ENCODE data around the gene PTTG1. TPM values are rescaled to one million over a fixed set of nuclear protein-coding genes. Genes with fewer than 3 reads are reported as not detected.

The PTTG1 gene
- total RNA-seq, 1 experiment from 2014 or later = 183 TPM

DNA sequence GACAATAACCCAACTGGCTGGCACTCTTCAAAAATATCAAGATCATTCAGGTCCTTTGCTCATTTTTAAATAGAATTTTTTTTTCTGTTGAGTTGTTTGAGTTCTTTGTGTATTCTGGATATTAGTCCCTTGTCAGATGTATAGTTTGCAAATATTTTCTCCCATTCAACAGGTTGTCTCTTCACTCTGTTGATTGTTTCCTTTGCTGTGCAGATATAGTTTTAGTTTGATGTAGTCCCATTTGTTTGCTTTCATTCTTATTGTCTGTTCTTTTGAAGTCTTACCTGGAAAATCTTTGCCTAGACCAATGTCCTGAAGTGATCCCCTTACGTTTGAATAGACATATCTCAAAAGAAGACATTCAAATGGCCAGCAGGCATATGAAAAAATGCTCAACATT lies 22.8 kb downstream of the PTTG1 start:
- Histone ChIP-seq H3K4me2 (ENCODE audit: low read length) (no peak overlapping the region), H3K4me3 (replicated peaks in 1 of 2; ENCODE audit: low read depth in 1 of 2, low read length in 2 of 2) (no peak overlapping the region), H3K36me3 (ENCODE audit: control insufficient read depth in 1 of 2, insufficient read depth in 2 of 2, low read length in 2 of 2) (no peaks in the 10 kb centered on the region), H3K9me2 (ENCODE audit: insufficient read depth) (no peaks in the 10 kb centered on the region), H3K27ac (ENCODE audit: low read depth, low read length) (no peak overlapping the region), H3K9me3 (ENCODE audit: control insufficient read depth in 1 of 2, insufficient read depth in 1 of 2, low read depth in 1 of 2, low read length in 2 of 2) (no peaks in the 10 kb centered on the region), H3K27me3 (ENCODE audit: insufficient read depth, low read length) (peaks cover 19% of the 10 kb centered on the region; the same call in 1 of the 2 replicates), H3K79me2 (ENCODE audit: insufficient read depth, low read length) (no peaks in the 10 kb centered on the region), H3K9ac (ENCODE audit: low read length) (no peak overlapping the region), H3K4me1 (ENCODE audit: control insufficient read depth in 1 of 2, insufficient read depth in 2 of 2, low read length in 2 of 2) (no peaks in the 10 kb centered on the region), H2AFZ (ENCODE audit: low read depth, low read length, poor library complexity, severe bottlenecking) (no peak overlapping the region), H4K20me1 (ENCODE audit: insufficient read depth) (no peaks in the 10 kb centered on the region)
- no TSS peak for BruUV-seq (replicated peaks)
- ChIA-PET POLR2A (no interaction called here), CTCF (no interaction called here), RAD21 (ENCODE audit: low non-redundant PET in 1 of 2, low total read pairs in 2 of 2, uncharacterized antibody in 2 of 2, unreplicated experiment in 2 of 2) (no interaction called here)
- no peak for ATAC-seq
- intact Hi-C loops (cut with micrococcal nuclease) = no loop called here
- TF ChIP-seq SRF (IDR thresholded peaks at IDR 0.05; ENCODE audit: low read depth) = no peak
- no peak for TF ChIP-seq EZH2 (IDR thresholded peaks at IDR 0.05)
- TF ChIP-seq FOSL1 (IDR thresholded peaks at IDR 0.05; ENCODE audit: low read depth) = no peak
- no peak for TF ChIP-seq POLR2AphosphoS5 (IDR thresholded peaks at IDR 0.05; ENCODE audit: low read depth, low read length)
- TF ChIP-seq ELF1 (IDR thresholded peaks at IDR 0.05; ENCODE audit: borderline replicate concordance, low read depth) = no peak
- TF ChIP-seq, protein P1, sequence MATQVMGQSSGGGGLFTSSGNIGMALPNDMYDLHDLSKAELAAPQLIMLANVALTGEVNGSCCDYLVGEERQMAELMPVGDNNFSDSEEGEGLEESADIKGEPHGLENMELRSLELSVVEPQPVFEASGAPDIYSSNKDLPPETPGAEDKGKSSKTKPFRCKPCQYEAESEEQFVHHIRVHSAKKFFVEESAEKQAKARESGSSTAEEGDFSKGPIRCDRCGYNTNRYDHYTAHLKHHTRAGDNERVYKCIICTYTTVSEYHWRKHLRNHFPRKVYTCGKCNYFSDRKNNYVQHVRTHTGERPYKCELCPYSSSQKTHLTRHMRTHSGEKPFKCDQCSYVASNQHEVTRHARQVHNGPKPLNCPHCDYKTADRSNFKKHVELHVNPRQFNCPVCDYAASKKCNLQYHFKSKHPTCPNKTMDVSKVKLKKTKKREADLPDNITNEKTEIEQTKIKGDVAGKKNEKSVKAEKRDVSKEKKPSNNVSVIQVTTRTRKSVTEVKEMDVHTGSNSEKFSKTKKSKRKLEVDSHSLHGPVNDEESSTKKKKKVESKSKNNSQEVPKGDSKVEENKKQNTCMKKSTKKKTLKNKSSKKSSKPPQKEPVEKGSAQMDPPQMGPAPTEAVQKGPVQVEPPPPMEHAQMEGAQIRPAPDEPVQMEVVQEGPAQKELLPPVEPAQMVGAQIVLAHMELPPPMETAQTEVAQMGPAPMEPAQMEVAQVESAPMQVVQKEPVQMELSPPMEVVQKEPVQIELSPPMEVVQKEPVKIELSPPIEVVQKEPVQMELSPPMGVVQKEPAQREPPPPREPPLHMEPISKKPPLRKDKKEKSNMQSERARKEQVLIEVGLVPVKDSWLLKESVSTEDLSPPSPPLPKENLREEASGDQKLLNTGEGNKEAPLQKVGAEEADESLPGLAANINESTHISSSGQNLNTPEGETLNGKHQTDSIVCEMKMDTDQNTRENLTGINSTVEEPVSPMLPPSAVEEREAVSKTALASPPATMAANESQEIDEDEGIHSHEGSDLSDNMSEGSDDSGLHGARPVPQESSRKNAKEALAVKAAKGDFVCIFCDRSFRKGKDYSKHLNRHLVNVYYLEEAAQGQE (IDR thresholded peaks at IDR 0.05; ENCODE audit: low read depth) = no peak
- no peak for TF ChIP-seq SIN3A (IDR thresholded peaks at IDR 0.05; ENCODE audit: low read depth)
- TF ChIP-seq RAD21 (IDR thresholded peaks at IDR 0.05; ENCODE audit: low read depth) = no peak
- TF ChIP-seq, protein P2, sequence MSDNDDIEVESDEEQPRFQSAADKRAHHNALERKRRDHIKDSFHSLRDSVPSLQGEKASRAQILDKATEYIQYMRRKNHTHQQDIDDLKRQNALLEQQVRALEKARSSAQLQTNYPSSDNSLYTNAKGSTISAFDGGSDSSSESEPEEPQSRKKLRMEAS (IDR thresholded peaks at IDR 0.05) = no peak
- no peak for TF ChIP-seq CBX3 (IDR thresholded peaks at IDR 0.05; ENCODE audit: low read depth)
- TF ChIP-seq, protein P3, sequence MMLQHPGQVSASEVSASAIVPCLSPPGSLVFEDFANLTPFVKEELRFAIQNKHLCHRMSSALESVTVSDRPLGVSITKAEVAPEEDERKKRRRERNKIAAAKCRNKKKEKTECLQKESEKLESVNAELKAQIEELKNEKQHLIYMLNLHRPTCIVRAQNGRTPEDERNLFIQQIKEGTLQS (IDR thresholded peaks at IDR 0.05) = no peak
- no peak for DNase-seq (ENCODE audit: low read depth, low spot score)
